ENCODE measurements around the gene BCAM. TPM values are rescaled to one million over a fixed set of nuclear protein-coding genes. Genes with fewer than 3 reads are reported as not detected.

BCAM gene
- total and polyA plus RNA-seq, 2 experiments from 2014 or later, result 34.7 to 77.1 TPM

- Histone ChIP-seq H3K9me3 (ENCODE audit: low read depth) (no peaks in the 10 kb centered on the region), H3K27ac (no peak overlapping the region), H3K4me3 (no peak overlapping the region), H2AFZ (no peak overlapping the region), H4K20me1 (ENCODE audit: insufficient read depth, poor library complexity, severe bottlenecking) (no peaks in the 10 kb centered on the region), H3K9me2 (replicated peaks; ENCODE audit: insufficient read depth) (no peaks in the 10 kb centered on the region), H3K36me3 (replicated peaks; ENCODE audit: insufficient read depth, low read depth) (no peaks in the 10 kb centered on the region), H3K4me2 (no peak overlapping the region), H3K27me3 (no peaks in the 10 kb centered on the region), H3K4me1 (ENCODE audit: insufficient read depth) (no peaks in the 10 kb centered on the region), H3K79me2 (peaks cover 14% of the 10 kb centered on the region)
- TF ChIP-seq EZH2 (IDR thresholded peaks at IDR 0.05; ENCODE audit: borderline replicate concordance) (no peak), CTCF (IDR thresholded peaks at IDR 0.05; ENCODE audit: poor library complexity) (no peak), EZH2phosphoT487 (IDR thresholded peaks at IDR 0.05; ENCODE audit: low read depth, severe bottlenecking, unreplicated experiment) (no peak)
- no peak for DNase-seq (ENCODE audit: low spot score)
- 97% methylated on average over 4 of the region's 4 CpGs for WGBS (ENCODE audit: low lambda C conversion rate, missing lambda C conversion rate)
These were observed 25.4 kb upstream of the BCAM start for GRCh38 chr19:44783545-44783944.

GRCh38 chr19:44785271-44785670 lies 23.6 kb upstream of the BCAM start:
- H3K4me3 ChIP-seq, result no peak overlapping the region
- 75% methylated on average over 3 of the region's 3 CpGs for WGBS (ENCODE audit: low lambda C conversion rate, missing lambda C conversion rate)
- no peaks in the 10 kb centered on the region for H3K36me3 ChIP-seq (replicated peaks; ENCODE audit: insufficient read depth, low read depth)
- H3K27me3 ChIP-seq, result no peaks in the 10 kb centered on the region
- TF ChIP-seq CTCF (IDR thresholded peaks at IDR 0.05; ENCODE audit: poor library complexity) (no peak), EZH2phosphoT487 (IDR thresholded peaks at IDR 0.05; ENCODE audit: low read depth, severe bottlenecking, unreplicated experiment) (no peak), EZH2 (IDR thresholded peaks at IDR 0.05; ENCODE audit: borderline replicate concordance) (no peak)
- H2AFZ ChIP-seq, result no peak overlapping the region
- no peaks in the 10 kb centered on the region for H3K9me2 ChIP-seq (replicated peaks; ENCODE audit: insufficient read depth)
- no peak overlapping the region for H3K4me2 ChIP-seq
- H3K4me1 ChIP-seq (ENCODE audit: insufficient read depth), result no peaks in the 10 kb centered on the region
- H3K79me2 ChIP-seq, result no peaks in the 10 kb centered on the region
- no peaks in the 10 kb centered on the region for H3K9me3 ChIP-seq (ENCODE audit: low read depth)
- no peak overlapping the region for H3K27ac ChIP-seq
- no peak for DNase-seq (ENCODE audit: low spot score)
- H4K20me1 ChIP-seq (ENCODE audit: insufficient read depth, poor library complexity, severe bottlenecking), result no peaks in the 10 kb centered on the region

- no peaks in the 10 kb centered on the region for H3K36me3 ChIP-seq (replicated peaks; ENCODE audit: insufficient read depth, low read depth)
These were observed 22.9 kb upstream of the BCAM start for GRCh38 chr19:44785993-44786392.

More at GRCh38 chr19:44785993-44786392, 22.9 kb upstream of the BCAM start:
- Histone ChIP-seq H3K9me3 (ENCODE audit: low read depth) (no peaks in the 10 kb centered on the region), H3K9me2 (replicated peaks; ENCODE audit: insufficient read depth) (no peaks in the 10 kb centered on the region), H3K4me1 (ENCODE audit: insufficient read depth) (no peaks in the 10 kb centered on the region), H3K79me2 (no peaks in the 10 kb centered on the region), H3K27me3 (no peaks in the 10 kb centered on the region), H2AFZ (no peak overlapping the region), H3K4me3 (no peak overlapping the region), H3K4me2 (no peak overlapping the region), H4K20me1 (ENCODE audit: insufficient read depth, poor library complexity, severe bottlenecking) (no peaks in the 10 kb centered on the region), H3K27ac (no peak overlapping the region)
- no peak for DNase-seq (ENCODE audit: low spot score)
- no peak for TF ChIP-seq EZH2 (IDR thresholded peaks at IDR 0.05; ENCODE audit: borderline replicate concordance)
- TF ChIP-seq CTCF (IDR thresholded peaks at IDR 0.05; ENCODE audit: poor library complexity), result no peak
- no peak for TF ChIP-seq EZH2phosphoT487 (IDR thresholded peaks at IDR 0.05; ENCODE audit: low read depth, severe bottlenecking, unreplicated experiment)
- 95% methylated on average over 15 of the region's 15 CpGs for WGBS (ENCODE audit: low lambda C conversion rate, missing lambda C conversion rate)

All from hepatocyte (in vitro differentiated cells).